ENCODE measurements around the gene CACNB2. TPM values are rescaled to one million over a fixed set of nuclear protein-coding genes. Genes with fewer than 3 reads are reported as not detected.
A peak's percentile ranks its signal among the peaks of the same experiment; 100 is the strongest.

CACNB2 gene
- total RNA-seq, 2 donors from 2014 or later = 1.9 to 4.6 TPM

- H3K27me3 ChIP-seq (ENCODE audit: control insufficient read depth, insufficient read depth, low read length, poor library complexity, severe bottlenecking) = no peaks in the 10 kb centered on the region
- Mint-ChIP-seq H3K9me3 (no peaks in the 10 kb centered on the region), H3K36me3 (ENCODE audit: low read depth) (no peaks in the 10 kb centered on the region), H3K27ac (no peak overlapping the region), H3K4me1 (peaks cover 7% of the 10 kb centered on the region), H3K4me3 (no peak overlapping the region), H3K27me3 (ENCODE audit: insufficient read depth) (no peaks in the 10 kb centered on the region)
- no peaks in the 10 kb centered on the region for H3K9me3 ChIP-seq (ENCODE audit: control insufficient read depth, low read length)
- H3K27ac ChIP-seq (ENCODE audit: low read depth, low read length) = no peak overlapping the region
- 90% methylated on average over 2 of the region's 3 CpGs; no CpG with 5 or more reads in 1 of the 2 experiments for WGBS, 2 experiments (ENCODE audit: insufficient coverage in 1 of 2, insufficient read length in 1 of 2)
- H3K9ac ChIP-seq (ENCODE audit: extremely low read depth, low read length, poor library complexity, severe bottlenecking) = no peak overlapping the region
- no peak overlapping the region for H3K4me3 ChIP-seq (ENCODE audit: low read length)
- no peak for DNase-seq
- no peak for TF ChIP-seq CTCF (conservative IDR thresholded peaks at IDR 0.05)
- no peaks in the 10 kb centered on the region for H3K36me3 ChIP-seq (ENCODE audit: control insufficient read depth, insufficient read depth, low read length)
- H3K4me1 ChIP-seq (ENCODE audit: control insufficient read depth, insufficient read depth, low read length) = no peaks in the 10 kb centered on the region
These were observed 205.1 kb downstream of the CACNB2 start for GRCh38 chr10:18345308-18345707.

DNA sequence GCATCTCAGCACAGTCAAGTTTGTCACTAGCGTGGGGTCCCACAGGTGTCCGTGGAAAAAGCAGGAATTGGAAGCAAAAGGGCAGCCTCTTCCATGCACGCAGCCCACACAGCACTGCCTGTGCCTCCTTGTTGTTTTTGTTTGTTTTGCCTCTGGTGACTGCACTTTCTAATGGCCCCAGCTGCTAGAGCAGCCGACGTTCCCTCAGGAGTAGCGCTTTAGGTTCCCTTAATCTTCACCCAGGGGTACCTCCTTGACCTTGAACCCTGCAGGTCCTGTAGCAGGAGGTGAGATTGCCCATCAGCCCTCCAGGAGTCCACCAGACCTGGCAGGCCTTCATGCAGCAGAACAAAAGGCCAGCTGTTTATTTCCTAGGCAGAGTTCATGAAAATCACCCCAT, 210.1 kb downstream of the CACNB2 start:
- H3K36me3 ChIP-seq (ENCODE audit: control insufficient read depth, insufficient read depth, low read length) = no peaks in the 10 kb centered on the region
- no peak for TF ChIP-seq CTCF (conservative IDR thresholded peaks at IDR 0.05)
- H3K9me3 Mint-ChIP-seq = no peaks in the 10 kb centered on the region
- H3K36me3 Mint-ChIP-seq (ENCODE audit: low read depth) = no peaks in the 10 kb centered on the region
- H3K27me3 ChIP-seq (ENCODE audit: control insufficient read depth, insufficient read depth, low read length, poor library complexity, severe bottlenecking) = no peaks in the 10 kb centered on the region
- H3K9me3 ChIP-seq (ENCODE audit: control insufficient read depth, low read length) = no peaks in the 10 kb centered on the region
- no peaks in the 10 kb centered on the region for H3K27me3 Mint-ChIP-seq (ENCODE audit: insufficient read depth)
- 67 to 72% methylated on average over 5 to 6 of the region's 6 CpGs for WGBS, 2 experiments (ENCODE audit: insufficient coverage in 1 of 2, insufficient read length in 1 of 2)
- DNase-seq = no peak
- no peak overlapping the region for H3K4me3 ChIP-seq (ENCODE audit: low read length)
- H3K27ac Mint-ChIP-seq = peak overlapping the region; percentile 90
- H3K27ac ChIP-seq (ENCODE audit: low read depth, low read length) = no peak overlapping the region
- peaks cover 4% of the 10 kb centered on the region for H3K4me1 Mint-ChIP-seq
- no peak overlapping the region for H3K4me3 Mint-ChIP-seq
- H3K9ac ChIP-seq (ENCODE audit: extremely low read depth, low read length, poor library complexity, severe bottlenecking) = no peak overlapping the region
- H3K4me1 ChIP-seq (ENCODE audit: control insufficient read depth, insufficient read depth, low read length) = no peaks in the 10 kb centered on the region

- Mint-ChIP-seq H3K27ac (no peak overlapping the region), H3K9me3 (no peaks in the 10 kb centered on the region)
- 94% methylated on average over 2 of the region's 2 CpGs; no CpG with 5 or more reads in 1 of the 2 experiments for WGBS, 2 experiments (ENCODE audit: insufficient coverage in 1 of 2, insufficient read length in 1 of 2)
These were observed 211.2 kb downstream of the CACNB2 start for GRCh38 chr10:18351421-18351820.

More at GRCh38 chr10:18351421-18351820, 211.2 kb downstream of the CACNB2 start:
- H3K9ac ChIP-seq (ENCODE audit: extremely low read depth, low read length, poor library complexity, severe bottlenecking) = no peak overlapping the region
- H3K4me1 Mint-ChIP-seq = peaks cover 4% of the 10 kb centered on the region
- no peaks in the 10 kb centered on the region for H3K36me3 Mint-ChIP-seq (ENCODE audit: low read depth)
- no peaks in the 10 kb centered on the region for H3K27me3 Mint-ChIP-seq (ENCODE audit: insufficient read depth)
- H3K27ac ChIP-seq (ENCODE audit: low read depth, low read length) = no peak overlapping the region
- no peaks in the 10 kb centered on the region for H3K27me3 ChIP-seq (ENCODE audit: control insufficient read depth, insufficient read depth, low read length, poor library complexity, severe bottlenecking)
- no peak overlapping the region for H3K4me3 Mint-ChIP-seq
- no peak for TF ChIP-seq CTCF (conservative IDR thresholded peaks at IDR 0.05)
- H3K36me3 ChIP-seq (ENCODE audit: control insufficient read depth, insufficient read depth, low read length) = no peaks in the 10 kb centered on the region
- H3K4me3 ChIP-seq (ENCODE audit: low read length) = no peak overlapping the region
- H3K4me1 ChIP-seq (ENCODE audit: control insufficient read depth, insufficient read depth, low read length) = no peaks in the 10 kb centered on the region
- DNase-seq = no peak
- H3K9me3 ChIP-seq (ENCODE audit: control insufficient read depth, low read length) = no peaks in the 10 kb centered on the region

Measured in endodermal cell (in vitro differentiated cells).